Esophagus squamous epithelium (tissue), 4 donors: ENCODE measurements around the gene PEAR1.

Experiments
- CTCF ChIP-seq, 6 experiments: fragments of 450-650 bp in 4 of 6; fragments of 200-600 bp in 2 of 6; sonication (generic) in 2 of 6; IDR thresholded peaks; one replicate each; pipeline ENCODE4 v1.5.1; 2016 to 2019; ENCODE audit warnings: antibody characterized with exemption in 6 of 6, mild to moderate bottlenecking in 4 of 6, moderate library complexity in 4 of 6
- POLR2A ChIP-seq, 4 donors: fragments of 450-650 bp; IDR thresholded peaks; one replicate each; pipeline ENCODE4 v1.6.1; 2017; ENCODE audit warnings: antibody characterized with exemption in 4 of 4, mild to moderate bottlenecking in 4 of 4, moderate library complexity in 3 of 4

DNA sequence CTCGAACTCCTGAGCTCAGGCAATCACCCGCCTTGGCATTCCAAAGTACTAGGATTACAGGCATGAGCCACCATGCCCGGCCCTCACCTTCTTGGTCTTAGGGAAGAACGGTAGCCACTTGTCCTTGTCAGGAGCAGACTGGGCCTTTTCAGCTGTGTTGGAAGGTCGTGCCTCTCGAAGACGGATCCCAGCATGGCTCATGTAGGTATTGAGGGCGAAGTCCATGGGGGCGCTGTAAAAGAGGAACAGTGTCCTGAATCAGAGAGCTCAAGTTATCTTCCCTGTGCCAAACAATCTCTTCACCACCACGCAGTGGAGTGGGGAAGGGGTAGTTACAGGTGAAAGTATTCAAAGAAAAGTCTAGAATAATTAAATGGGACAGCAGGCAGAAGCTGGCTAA is 62.8 kb downstream of the PEAR1 start:
- no peak for TF ChIP-seq CTCF (IDR thresholded peaks at IDR 0.05)
- no peak for TF ChIP-seq POLR2A (IDR thresholded peaks at IDR 0.05)
